OCI-LY1 (cell line): ENCODE data around the gene DIDO1.

ENCODE experiments used
- H2AFZ ChIP-seq: fragments of 200-600 bp; sonication (generic), shearing (Covaris generic); 2 replicates; pipeline ENCODE4 v1.6.0; 2014; ENCODE audit warnings: antibody characterized with exemption, mild to moderate bottlenecking, low read length
- H3F3A ChIP-seq: fragments of 200-600 bp; sonication (generic), shearing (Covaris generic); 2 replicates; pipeline ENCODE4 v1.6.0; 2014; ENCODE audit warnings: mild to moderate bottlenecking, antibody characterized with exemption, low read length, moderate library complexity; ENCODE audit not compliant: insufficient read depth
- H3K27ac ChIP-seq: fragments of 200-600 bp; sonication (generic); 2 replicates; pipeline ENCODE4 v1.5.1; 2014; ENCODE audit warnings: low read length, mixed run types, mild to moderate bottlenecking, low read depth; ENCODE audit not compliant: poor library complexity, severe bottlenecking
- H3K27me3 ChIP-seq: fragments of 200-600 bp; sonication (generic); 2 replicates; pipeline ENCODE4 v1.6.0; 2014; ENCODE audit warnings: antibody characterized with exemption, mild to moderate bottlenecking, low read length, moderate library complexity; ENCODE audit not compliant: insufficient read depth
- H3K36me3 ChIP-seq: fragments of 200-600 bp; sonication (generic); 2 replicates; pipeline ENCODE4 v1.6.1; 2014; ENCODE audit warnings: mild to moderate bottlenecking, antibody characterized with exemption, low read length, moderate library complexity, mixed read lengths; ENCODE audit not compliant: insufficient read depth
- H3K4me1 ChIP-seq: fragments of 200-600 bp; sonication (generic); 2 replicates; pipeline ENCODE4 v1.5.1; 2014; ENCODE audit warnings: mild to moderate bottlenecking, low read length, moderate library complexity; ENCODE audit not compliant: insufficient read depth, severe bottlenecking
- H3K4me2 ChIP-seq: fragments of 200-600 bp; sonication (generic), shearing (Covaris generic); 2 replicates; pipeline ENCODE4 v1.6.1; 2014; ENCODE audit warnings: low read length
- H3K4me3 ChIP-seq: fragments of 200-600 bp; sonication (generic); 2 replicates; pipeline ENCODE4 v1.5.1; 2014; ENCODE audit warnings: low read length, low read depth, mild to moderate bottlenecking, mixed read lengths; ENCODE audit not compliant: poor library complexity, severe bottlenecking
- H3K79me2 ChIP-seq: fragments of 200-600 bp; shearing (Covaris generic); 2 replicates; pipeline ENCODE4 v1.6.1; 2016; ENCODE audit warnings: mixed run types, low read length, mixed read lengths; ENCODE audit not compliant: insufficient read depth
- H3K9ac ChIP-seq: fragments of 200-600 bp; sonication (generic), shearing (Covaris generic); 2 replicates; pipeline ENCODE4 v1.6.1; 2014; ENCODE audit warnings: mild to moderate bottlenecking, low read length, mixed read lengths
- H3K9me2 ChIP-seq: fragments of 200-600 bp; sonication (generic), shearing (Covaris generic); 2 replicates; pipeline ENCODE4 v1.6.1; 2014; ENCODE audit warnings: low read depth, mild to moderate bottlenecking, low read length, mixed read lengths
- H3K9me3 ChIP-seq: fragments of 200-600 bp; shearing (Covaris generic); 2 replicates; pipeline ENCODE4 v1.6.1; 2014; ENCODE audit warnings: low read length, mixed read lengths
- H4K20me1 ChIP-seq: fragments of 200-600 bp; sonication (generic), shearing (Covaris generic); 2 replicates; pipeline ENCODE4 v1.6.0; 2016; ENCODE audit warnings: mild to moderate bottlenecking, low read length; ENCODE audit not compliant: insufficient read depth
- EZH2 ChIP-seq: fragments of 200-600 bp; sonication (generic), shearing (Covaris generic); IDR thresholded peaks from 2 replicates; pipeline ENCODE4 v1.8.0; 2017; ENCODE audit warnings: borderline replicate concordance, mixed run types, mild to moderate bottlenecking, antibody characterized with exemption, low read length, moderate library complexity, mixed read lengths
- TF ChIP-seq, protein P1 (sequence below): fragments of 200-600 bp; sonication (generic), shearing (Covaris generic); IDR thresholded peaks from 2 replicates; pipeline ENCODE4 v1.5.1; 2017; ENCODE audit warnings: mild to moderate bottlenecking, antibody characterized with exemption, low read length, moderate library complexity, mixed read lengths

DIDO1 gene

GRCh38 chr20:62942456-62942855, 16.2 kb upstream of the DIDO1 start:
- no peaks in the 10 kb centered on the region for H3K27me3 ChIP-seq

DNA sequence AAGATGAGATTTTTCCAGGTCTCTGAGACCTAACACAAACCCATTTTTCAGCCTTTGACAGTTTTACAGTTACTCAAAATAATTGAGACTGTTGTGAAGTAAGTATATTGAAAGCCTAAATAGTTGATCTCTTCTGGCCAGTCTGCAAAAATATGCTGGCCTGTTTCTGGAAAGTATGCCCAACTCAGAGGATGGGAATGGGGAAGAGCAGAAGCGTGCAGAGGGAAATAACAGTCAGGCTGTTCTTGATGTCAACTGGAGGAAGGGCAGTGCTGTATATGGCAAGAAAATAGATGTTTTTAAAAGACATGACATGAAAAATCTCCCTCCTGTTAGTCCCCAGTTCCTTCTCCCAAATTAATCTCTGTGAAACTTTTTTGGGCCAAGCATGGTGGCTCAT, 15.5 kb upstream of the DIDO1 start:
- Histone ChIP-seq H3K36me3 (peaks cover 62% of the 10 kb centered on the region), H3K9ac (no peak overlapping the region)

More at GRCh38 chr20:62942456-62942855, 16.2 kb upstream of the DIDO1 start:
- Histone ChIP-seq H3K9me3 (no peaks in the 10 kb centered on the region), H3K4me1 (peaks cover 17% of the 10 kb centered on the region), H3K9ac (no peak overlapping the region), H3K79me2 (peaks cover 29% of the 10 kb centered on the region), H3K4me2 (no peak overlapping the region), H4K20me1 (no peaks in the 10 kb centered on the region), H3K4me3 (no peak overlapping the region), H3K36me3 (peaks cover 69% of the 10 kb centered on the region), H3K9me2 (no peaks in the 10 kb centered on the region), H3K27ac (no peak overlapping the region), H3F3A (0 out of 2 replicates have a peak, but pooled peaks cover 3% of the 10 kb centered on the region), H2AFZ (no peak overlapping the region)
- TF ChIP-seq EZH2, result no peak
- TF ChIP-seq, protein P1, sequence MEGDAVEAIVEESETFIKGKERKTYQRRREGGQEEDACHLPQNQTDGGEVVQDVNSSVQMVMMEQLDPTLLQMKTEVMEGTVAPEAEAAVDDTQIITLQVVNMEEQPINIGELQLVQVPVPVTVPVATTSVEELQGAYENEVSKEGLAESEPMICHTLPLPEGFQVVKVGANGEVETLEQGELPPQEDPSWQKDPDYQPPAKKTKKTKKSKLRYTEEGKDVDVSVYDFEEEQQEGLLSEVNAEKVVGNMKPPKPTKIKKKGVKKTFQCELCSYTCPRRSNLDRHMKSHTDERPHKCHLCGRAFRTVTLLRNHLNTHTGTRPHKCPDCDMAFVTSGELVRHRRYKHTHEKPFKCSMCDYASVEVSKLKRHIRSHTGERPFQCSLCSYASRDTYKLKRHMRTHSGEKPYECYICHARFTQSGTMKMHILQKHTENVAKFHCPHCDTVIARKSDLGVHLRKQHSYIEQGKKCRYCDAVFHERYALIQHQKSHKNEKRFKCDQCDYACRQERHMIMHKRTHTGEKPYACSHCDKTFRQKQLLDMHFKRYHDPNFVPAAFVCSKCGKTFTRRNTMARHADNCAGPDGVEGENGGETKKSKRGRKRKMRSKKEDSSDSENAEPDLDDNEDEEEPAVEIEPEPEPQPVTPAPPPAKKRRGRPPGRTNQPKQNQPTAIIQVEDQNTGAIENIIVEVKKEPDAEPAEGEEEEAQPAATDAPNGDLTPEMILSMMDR, result no peak

DNA sequence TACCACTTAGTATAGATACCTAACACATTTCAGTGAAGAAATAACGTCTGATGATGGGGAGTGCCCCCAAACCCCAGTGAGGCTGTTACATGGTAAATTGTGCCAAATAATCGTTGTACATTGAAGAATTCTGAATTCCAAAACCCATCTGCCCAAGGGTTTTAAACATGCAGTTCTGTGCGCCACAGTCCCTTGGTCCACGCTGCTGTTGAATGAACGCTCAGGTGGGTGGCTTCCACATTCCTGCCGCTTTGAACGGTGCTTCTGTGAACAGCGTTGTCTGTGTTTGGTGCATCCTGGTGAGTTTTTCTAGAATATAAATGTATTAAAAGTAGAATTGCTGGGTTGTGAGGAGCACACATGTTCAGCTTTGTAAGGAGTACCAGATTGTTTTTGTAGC, 14.6 kb upstream of the DIDO1 start:
- peaks cover 55% of the 10 kb centered on the region for H3K36me3 ChIP-seq

More for the DNA sequence above, 15.5 kb upstream of the DIDO1 start:
- H3K27ac ChIP-seq, result no peak overlapping the region
- H2AFZ ChIP-seq, result no peak overlapping the region
- no peaks in the 10 kb centered on the region for H3K27me3 ChIP-seq
- no peak overlapping the region for H3K4me3 ChIP-seq
- peaks cover 19% of the 10 kb centered on the region for H3K4me1 ChIP-seq
- peaks cover 35% of the 10 kb centered on the region for H3K79me2 ChIP-seq
- no peaks in the 10 kb centered on the region for H3K9me2 ChIP-seq
- TF ChIP-seq EZH2, result no peak
- TF ChIP-seq, protein P1, result no peak
- no peaks in the 10 kb centered on the region for H3K9me3 ChIP-seq
- no peaks in the 10 kb centered on the region for H4K20me1 ChIP-seq
- no peak overlapping the region for H3K4me2 ChIP-seq
- H3F3A ChIP-seq, result 0 out of 2 replicates have a peak, but pooled peaks cover 3% of the 10 kb centered on the region

More for the DNA sequence above, 14.6 kb upstream of the DIDO1 start:
- no peak overlapping the region for H3K4me2 ChIP-seq
- H3K79me2 ChIP-seq, result peaks cover 44% of the 10 kb centered on the region
- no peaks in the 10 kb centered on the region for H3K9me2 ChIP-seq
- H3K9me3 ChIP-seq, result no peaks in the 10 kb centered on the region
- no peak overlapping the region for H2AFZ ChIP-seq
- no peaks in the 10 kb centered on the region for H4K20me1 ChIP-seq
- H3K27ac ChIP-seq, result no peak overlapping the region
- no peak overlapping the region for H3K9ac ChIP-seq
- TF ChIP-seq EZH2, result no peak
- TF ChIP-seq, protein P1, result no peak
- H3K4me1 ChIP-seq, result peaks cover 29% of the 10 kb centered on the region
- H3K27me3 ChIP-seq, result no peaks in the 10 kb centered on the region
- H3F3A ChIP-seq, result 0 out of 2 replicates have a peak, but pooled peaks cover 3% of the 10 kb centered on the region
- no peak overlapping the region for H3K4me3 ChIP-seq
